HepG2 (cell line): Measurements from ENCODE around the gene ZBTB21. TPM values are rescaled to one million over a fixed set of nuclear protein-coding genes. Genes with fewer than 3 reads are reported as not detected.

ENCODE experiments used
- ETS1 ChIP-seq: sonication (generic); formaldehyde crosslinking; IDR thresholded peaks from 2 replicates; pipeline ENCODE4 v1.4.0; 2020; ENCODE audit warnings: missing genetic modification reagents
- FOXK1 ChIP-seq: sonication (generic); formaldehyde crosslinking; IDR thresholded peaks from 2 replicates; pipeline ENCODE4 v1.4.0; 2020; ENCODE audit warnings: low read depth, missing genetic modification reagents, borderline replicate concordance
- FUBP1 ChIP-seq: sonication (generic); formaldehyde crosslinking; IDR thresholded peaks from 2 replicates; pipeline ENCODE4 v1.5.1; 2020; ENCODE audit warnings: missing genetic modification reagents, mild to moderate bottlenecking, borderline replicate concordance
- GABPA ChIP-seq, 2 experiments: IDR thresholded peaks; 2 replicates each; pipeline ENCODE4 v1.6.1; 2011 to 2016; ENCODE audit warnings: low read depth in 2 of 2, low read length in 1 of 2, missing biosample characterization in 1 of 2, missing genetic modification characterization in 1 of 2
- JUN ChIP-seq: sonication (generic); formaldehyde crosslinking; IDR thresholded peaks from 2 replicates; pipeline ENCODE4 v1.4.0; 2020; ENCODE audit warnings: mild to moderate bottlenecking, missing genetic modification reagents
- PAF1 ChIP-seq: IDR thresholded peaks from 2 replicates; pipeline ENCODE4 v1.6.1; 2016; ENCODE audit warnings: missing genetic modification reagents, missing compliant biosample characterization
- PRDM4 ChIP-seq: sonication (generic); formaldehyde crosslinking; IDR thresholded peaks from 2 replicates; pipeline ENCODE4 v1.9.0; 2021; ENCODE audit warnings: missing genetic modification reagents, borderline replicate concordance
- SNRNP70 ChIP-seq: fragments of 200-400 bp; formaldehyde crosslinking; IDR thresholded peaks from 2 replicates; pipeline ENCODE4 v1.6.1; 2017; ENCODE audit warnings: mild to moderate bottlenecking, low read depth, low read length, moderate library complexity
- ZBTB39 ChIP-seq: sonication (generic); formaldehyde crosslinking; IDR thresholded peaks from 2 replicates; pipeline ENCODE4 v1.5.0; 2020; ENCODE audit warnings: missing genetic modification reagents
- ZBTB44 ChIP-seq: sonication (generic); formaldehyde crosslinking; IDR thresholded peaks from 2 replicates; pipeline ENCODE4 v1.4.0; 2020; ENCODE audit warnings: missing genetic modification reagents
- ZMYM4 ChIP-seq: sonication (generic); formaldehyde crosslinking; IDR thresholded peaks from 2 replicates; pipeline ENCODE4 v1.8.1; 2023; ENCODE audit warnings: mild to moderate bottlenecking, missing genetic modification reagents
- ZNF276 ChIP-seq: sonication (generic); formaldehyde crosslinking; IDR thresholded peaks from 2 replicates; pipeline ENCODE4 v1.4.0; 2020; ENCODE audit warnings: mild to moderate bottlenecking, low read depth, missing genetic modification reagents
- ZNF335 ChIP-seq: sonication (generic); formaldehyde crosslinking; IDR thresholded peaks from 2 replicates; pipeline ENCODE4 v1.4.0; 2020; ENCODE audit warnings: missing genetic modification reagents
- ZNF484 ChIP-seq: sonication (generic); formaldehyde crosslinking; IDR thresholded peaks from 2 replicates; pipeline ENCODE4 v1.5.1; 2020; ENCODE audit warnings: mild to moderate bottlenecking, low read depth, missing genetic modification reagents, borderline replicate concordance
- polyA plus RNA-seq, 8 experiments: library from polyadenylated mRNA; depleted of rRNA in 3 of 8; stranded (reverse) in 7 of 8; unstranded in 1 of 8; fragments of >200 nt; fragmentation: Illumina TruSeq in 4 of 8; extraction: Trizol in 4 of 8; gene quantifications; 2 replicates each; pipeline versions ENCODE4 v1.2.1 to v1.2.3, GENCODE V29; 2011 to 2016; ENCODE audit warnings: low read depth in 4 of 8, missing spikeins in 1 of 8, mixed read lengths in 1 of 8; ENCODE audit not compliant: insufficient read depth in 1 of 8
- total RNA-seq, 5 experiments: library from RNA; depleted of rRNA; stranded (reverse); fragments of >200 nt; fragmentation: Illumina TruSeq; extraction: Trizol; gene quantifications; 2 replicates each; pipeline ENCODE4 v1.2.3, GENCODE V29; 2016; ENCODE audit warnings: low read depth in 1 of 5

Gene ZBTB21
- total and polyA plus RNA-seq, 2 of the 13 experiments (the other 11 are each of a cell fraction or from before 2014, with no cell fraction given) = 4.5 to 6.1 TPM

- TF ChIP-seq ZBTB39 (CRISPR knock-in tag) (no peak), PRDM4 (no peak), JUN (CRISPR knock-in tag) (no peak), ETS1 (CRISPR knock-in tag) (no peak), ZNF335 (CRISPR knock-in tag) (no peak), ZNF276 (no peak), FUBP1 (CRISPR knock-in tag) (no peak), ZMYM4 (CRISPR knock-in tag) (no peak), PAF1 (no peak), GABPA (IDR thresholded peaks at IDR 0.05; ENCODE audit: low read depth, low read length) (no peak), GABPA (CRISPR knock-in tag; IDR thresholded peaks at IDR 0.05; ENCODE audit: low read depth) (no peak), ZBTB44 (CRISPR knock-in tag) (no peak), SNRNP70 (no peak), ZNF484 (CRISPR knock-in tag) (no peak), FOXK1 (no peak)
These were observed 3.8 kb upstream of the ZBTB21 start (continued) for GRCh38 chr21:42013931-42014330.
